HG03159 (cell line): ENCODE data around the gene SPRTN.
"Not testable (repeated sequence)": the region's sequence is repeated elsewhere in the genome, so short reads cannot be mapped to it uniquely, and the experiment has no call there.

Experiments used
- ATAC-seq: cut with Tn5 transposase; IDR thresholded peaks from one replicate; pipeline ENCODE4 v1.9.1; 2021; ENCODE audit warnings: mild to moderate bottlenecking, moderate library complexity; ENCODE audit not compliant: unreplicated experiment

SPRTN gene

DNA sequence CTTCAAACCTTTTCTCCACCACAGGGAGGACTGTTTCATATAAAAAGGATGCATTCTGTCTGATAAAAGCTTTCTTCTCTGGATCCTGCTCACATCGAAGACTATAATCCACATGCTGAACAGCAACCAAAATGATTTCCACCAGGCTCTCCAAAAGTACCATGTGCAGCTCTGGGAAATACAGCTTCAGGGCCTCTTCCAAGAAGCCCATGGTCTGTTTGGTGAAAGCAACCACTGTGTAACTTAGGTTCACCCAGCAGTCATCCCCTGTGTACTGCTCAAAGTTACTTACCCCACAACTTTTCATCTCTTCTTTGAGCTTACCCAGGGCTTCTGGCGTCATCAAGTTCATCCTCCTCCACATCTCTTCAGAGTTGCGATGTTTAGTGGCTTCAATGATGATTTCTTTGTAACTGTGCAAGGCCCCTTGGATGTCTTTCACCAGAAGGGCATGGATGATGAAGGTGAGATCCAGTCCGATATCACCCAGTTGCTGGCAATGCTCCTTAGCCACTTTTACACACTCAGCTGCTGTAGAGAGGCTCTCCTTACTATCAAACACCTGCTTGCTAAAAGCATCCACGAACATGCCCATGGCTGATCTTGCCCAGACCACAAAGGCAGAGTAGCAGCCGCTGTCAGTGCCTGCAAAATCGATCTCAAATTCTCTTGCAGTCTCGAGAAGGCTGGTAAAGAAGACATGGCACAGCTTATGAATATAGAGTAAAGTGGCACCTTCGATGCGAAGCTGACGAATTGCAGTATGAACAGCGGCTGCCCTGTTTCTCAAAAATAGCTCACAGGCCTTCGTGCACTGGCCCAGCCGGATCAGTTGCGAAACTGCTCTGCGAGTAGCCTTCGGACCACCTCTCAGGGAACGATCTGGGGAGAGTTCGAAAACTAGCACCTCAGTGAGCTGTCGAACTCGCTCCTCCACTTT is 2.2 kb upstream of the SPRTN start:
- ATAC-seq, result no peak

DNA sequence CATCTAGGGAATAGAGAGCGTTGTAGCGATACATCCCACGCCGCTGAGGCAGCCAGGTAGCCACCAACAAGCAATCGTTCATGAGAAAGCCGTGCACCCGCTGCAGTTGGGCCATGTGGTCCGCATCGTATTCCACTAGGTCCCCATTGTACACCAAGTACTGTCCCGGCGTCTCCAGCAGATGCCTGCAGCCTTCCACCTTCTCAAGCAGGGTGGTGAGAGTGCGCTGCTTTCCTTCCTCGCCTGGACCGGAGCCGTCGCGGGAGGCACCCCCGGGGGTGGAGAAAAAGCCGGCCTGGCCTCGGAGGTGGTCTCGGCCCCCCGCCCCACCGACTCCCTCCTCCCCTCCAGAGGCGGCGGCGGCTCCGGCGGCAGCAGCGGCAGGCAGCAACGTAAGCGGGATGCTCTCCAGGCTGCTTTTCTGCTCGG is 1.0 kb upstream of the SPRTN start:
- ATAC-seq, result peak; percentile 16

DNA sequence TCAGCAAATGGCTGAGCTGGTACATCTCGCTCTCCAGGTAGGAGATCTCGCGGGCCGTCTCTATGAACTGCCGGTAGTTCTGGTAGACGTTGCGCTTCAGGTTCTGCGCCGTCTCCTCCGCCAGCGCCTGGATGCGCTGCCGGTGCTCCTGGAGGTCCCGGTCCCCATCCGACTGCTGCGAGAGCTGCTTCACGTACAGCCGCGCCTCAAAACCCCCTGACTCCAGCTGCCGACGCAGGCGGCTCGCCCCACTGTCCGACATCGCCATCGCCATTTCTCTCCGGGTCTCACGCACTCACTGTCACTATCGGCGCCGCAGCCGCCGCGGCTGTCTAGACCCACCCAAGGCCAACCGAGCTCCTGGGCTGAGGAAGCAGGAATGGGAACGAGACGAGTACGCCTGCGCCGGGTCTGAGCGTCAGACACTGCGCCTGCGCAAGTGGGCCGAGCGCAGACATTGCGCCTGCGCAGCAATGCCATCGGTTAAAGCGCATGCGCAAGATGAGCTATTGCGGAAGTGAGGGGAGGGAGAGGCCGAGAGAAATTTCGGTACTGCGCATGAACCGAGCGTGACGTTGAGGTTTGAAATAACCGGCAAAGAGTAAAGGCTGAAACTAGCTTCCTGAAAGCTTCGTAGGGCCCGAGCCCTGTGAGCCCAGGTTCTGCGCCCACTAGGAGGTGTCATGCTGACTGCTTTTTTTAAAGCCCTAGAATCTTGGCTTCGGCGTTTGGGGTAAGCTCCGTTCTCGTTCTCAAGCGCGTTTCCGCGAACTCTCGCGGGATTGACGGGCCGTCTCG is 422 bp upstream of the SPRTN start, which contains the start of gene EXOC8:
EXOC8 (minus strand) TSS at position 381 of the 798 bp plus-strand sequence; CDS start at position 274, 107 bp downstream.
- peak; percentile 69 for ATAC-seq

DNA sequence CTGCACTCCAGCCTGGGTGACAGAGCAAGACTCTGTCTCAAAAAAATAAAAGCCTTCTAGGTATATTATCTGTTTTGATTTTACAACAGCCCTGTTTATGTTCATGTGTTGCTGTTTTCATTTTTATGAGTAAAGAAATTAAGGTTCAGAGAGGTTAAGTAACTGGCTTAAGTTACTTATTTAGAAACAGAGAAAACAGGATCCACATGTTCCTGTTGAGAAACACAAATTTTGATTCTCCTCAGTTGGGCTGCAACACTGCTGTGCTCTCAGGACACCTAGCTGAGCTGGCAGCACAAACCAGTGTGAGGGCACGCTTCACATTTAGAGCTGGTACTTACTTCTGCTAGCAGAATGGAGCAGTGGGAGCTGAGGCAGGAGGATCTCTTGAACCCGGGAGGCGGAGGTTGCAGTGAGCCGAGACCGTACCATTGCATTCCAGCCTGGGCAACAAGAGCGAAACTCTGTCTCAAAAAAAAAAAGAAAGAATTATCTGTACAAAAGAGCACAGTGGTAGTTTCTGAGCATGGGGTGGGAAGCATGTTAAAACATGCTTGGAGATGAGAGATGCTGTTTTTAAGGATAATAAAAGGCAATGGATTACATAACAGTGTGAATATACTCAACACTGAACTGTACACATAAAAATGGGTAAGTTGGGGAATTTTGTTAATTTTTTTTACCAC is 2.4 kb downstream of the SPRTN start:
- ATAC-seq, result no peak

DNA sequence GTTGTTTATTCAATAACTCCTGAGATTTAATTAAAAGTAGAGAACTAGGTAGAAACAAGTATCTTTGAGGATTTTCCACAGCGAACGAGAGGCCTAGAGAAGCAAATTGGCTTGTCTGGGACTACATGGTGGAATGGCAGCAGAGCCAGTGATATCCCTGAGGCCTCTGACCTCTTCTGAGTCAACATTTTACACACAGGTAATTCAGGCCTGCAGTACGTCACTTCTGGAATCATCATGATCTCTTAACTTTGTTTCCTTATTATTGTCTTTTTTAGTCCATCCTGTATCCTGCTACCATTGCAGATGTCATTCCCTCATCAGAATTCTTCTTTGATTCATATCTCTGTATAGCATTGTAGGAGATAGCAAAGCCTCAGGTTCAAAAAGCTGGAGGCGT is 9.9 kb downstream of the SPRTN start:
- no peak for ATAC-seq

DNA sequence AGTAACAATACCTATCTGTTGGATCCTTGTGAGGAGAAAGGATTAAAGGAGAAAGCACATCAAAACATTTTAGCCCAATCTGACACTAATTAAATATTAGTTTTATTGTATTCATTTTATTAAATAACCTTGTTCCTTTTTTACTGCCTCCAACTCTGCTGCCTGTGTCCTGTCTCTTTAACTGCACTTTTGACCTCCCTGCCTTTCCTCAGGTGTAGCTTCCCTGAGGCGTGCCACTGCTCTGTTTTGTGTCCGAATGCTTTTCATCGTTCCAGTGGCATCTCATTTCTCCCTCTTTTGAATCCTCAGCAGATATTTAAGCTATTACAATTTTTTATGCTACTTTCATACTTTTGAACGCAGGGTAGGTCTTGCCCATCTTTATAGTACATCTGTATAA is 10.3 kb downstream of the SPRTN start:
- no peak for ATAC-seq

DNA sequence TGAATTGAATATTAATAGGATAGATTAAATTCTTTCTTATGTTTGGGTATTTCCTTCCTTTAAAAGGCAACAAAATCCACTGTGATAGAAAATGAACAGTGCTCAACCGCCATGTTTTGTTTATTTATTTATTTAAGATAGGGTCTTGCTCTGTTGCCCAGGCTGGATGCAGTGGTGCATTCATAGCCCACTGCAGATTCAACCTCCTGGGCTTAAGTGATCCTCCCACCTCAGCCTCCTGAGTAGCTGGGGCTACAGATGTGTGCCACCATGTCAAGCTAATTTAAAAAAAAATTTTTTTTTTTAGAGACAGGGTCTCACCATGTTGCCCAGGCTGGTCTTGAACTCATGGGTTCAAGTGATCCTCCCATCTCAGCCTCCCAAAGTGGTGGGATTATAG is 10.8 kb downstream of the SPRTN start:
- ATAC-seq, result not testable (repeated sequence)

DNA sequence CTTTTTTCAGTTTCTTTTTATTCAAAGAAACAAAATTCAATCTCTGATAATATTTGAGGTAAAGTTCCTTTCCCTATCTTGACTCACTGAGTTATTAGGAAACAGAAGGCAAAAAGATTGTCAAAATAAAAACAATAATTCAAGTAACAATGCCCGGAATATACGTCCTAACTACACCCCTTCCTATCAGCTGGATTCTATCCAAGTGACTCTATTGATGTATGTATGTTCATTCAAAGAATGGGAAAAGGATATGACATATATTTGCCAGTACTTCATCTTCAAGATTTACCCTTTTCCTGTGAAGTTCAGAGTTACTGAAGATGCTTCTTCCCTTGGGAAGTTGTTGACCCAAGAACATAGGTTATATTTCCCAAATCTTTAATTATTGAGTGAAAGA is 13.7 kb downstream of the SPRTN start:
- ATAC-seq, result no peak

DNA sequence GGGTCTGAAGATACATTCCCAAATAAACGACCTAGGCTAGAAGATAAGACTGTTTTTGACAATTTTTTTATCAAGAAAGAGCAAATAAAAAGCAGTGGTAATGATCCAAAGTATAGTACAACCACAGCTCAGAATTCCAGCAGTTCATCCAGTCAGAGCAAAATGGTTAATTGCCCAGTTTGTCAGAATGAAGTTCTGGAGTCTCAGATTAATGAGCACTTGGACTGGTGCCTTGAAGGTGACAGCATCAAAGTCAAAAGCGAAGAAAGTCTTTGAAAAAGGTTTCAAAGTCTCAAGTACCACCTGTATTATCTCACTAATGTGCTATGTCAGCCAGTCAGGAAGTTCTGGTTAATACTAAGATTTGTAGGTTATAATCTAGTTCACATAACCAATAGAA is 15.0 kb downstream of the SPRTN start:
- ATAC-seq, result no peak

DNA sequence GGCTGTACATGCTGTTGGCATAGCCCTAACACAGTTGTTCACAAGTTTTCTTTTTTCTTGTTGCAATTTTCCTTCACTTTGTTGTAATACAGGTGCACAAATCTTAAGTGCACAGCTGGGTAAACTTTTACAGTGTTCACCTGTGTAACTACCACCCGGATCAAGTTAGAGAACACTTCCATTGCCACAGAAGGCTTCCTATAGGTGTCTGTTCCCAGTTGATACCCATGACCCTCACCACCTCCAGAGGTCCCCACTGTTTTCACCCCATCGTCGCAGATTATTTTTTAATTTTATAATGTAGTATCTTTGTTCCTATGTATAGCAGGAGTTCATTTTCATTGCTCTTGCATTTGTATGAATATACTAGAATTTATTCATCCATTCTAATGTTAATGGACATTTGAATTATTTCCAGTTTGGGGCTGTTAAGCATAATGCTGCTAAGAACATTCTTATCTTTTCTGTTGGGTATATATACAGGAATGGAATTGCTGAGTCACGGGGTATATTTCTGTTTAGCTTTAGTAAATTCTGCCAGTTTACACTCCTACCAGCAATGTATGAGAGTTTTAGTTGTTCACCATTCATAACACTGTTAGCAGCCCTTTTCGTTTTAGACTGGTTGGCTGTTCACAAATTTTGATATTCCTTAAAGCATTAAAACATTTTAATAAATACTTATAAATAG is 16.4 kb downstream of the SPRTN start:
- ATAC-seq, result no peak

DNA sequence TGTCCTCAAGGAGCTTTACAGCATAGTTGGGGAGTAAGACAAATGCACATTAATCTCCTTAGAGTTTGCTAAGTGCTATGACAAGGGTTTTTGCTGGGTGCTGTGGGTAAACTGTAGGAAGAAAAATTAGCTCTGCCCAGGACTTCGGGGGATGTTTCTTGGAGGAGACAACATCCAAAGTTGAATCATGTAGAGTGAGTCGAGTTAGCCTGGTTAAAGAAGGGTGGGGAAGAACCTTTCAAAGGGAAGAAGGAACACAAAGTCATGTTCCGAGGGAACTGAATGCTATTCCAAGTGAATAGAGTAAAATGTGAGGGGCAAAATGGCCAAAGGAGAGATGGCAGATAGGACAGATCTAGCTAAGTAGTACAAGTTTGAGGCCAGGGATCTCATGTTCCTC is 17.1 kb downstream of the SPRTN start:
- no peak for ATAC-seq

DNA sequence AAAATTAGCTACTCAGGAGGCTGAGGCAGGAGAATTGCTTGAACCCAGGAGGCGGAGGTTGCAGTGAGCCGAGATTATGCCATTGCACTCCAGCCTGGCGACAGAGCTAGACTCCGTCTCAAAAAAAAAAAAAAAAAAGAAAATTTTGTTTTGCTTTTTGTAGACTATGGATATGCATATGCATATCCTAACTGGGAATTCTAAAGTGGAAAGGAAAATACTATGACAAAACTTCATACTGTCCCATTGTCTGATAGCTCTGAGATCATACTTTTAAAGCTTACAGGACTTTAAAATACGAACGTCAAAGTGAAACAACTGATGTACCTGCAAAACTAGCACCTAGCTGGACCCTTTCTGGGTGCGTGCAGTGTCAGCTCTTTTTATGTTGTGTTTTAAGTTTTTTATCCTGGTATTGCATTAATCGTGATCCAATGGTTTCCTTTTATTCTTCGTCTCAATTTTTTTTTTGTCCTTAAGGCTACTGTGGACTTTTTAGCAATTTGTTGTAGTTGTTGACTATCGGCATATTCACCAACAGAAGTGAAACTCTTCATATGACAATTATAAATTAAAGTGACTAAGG is 19.2 kb downstream of the SPRTN start:
- ATAC-seq, result no peak

DNA sequence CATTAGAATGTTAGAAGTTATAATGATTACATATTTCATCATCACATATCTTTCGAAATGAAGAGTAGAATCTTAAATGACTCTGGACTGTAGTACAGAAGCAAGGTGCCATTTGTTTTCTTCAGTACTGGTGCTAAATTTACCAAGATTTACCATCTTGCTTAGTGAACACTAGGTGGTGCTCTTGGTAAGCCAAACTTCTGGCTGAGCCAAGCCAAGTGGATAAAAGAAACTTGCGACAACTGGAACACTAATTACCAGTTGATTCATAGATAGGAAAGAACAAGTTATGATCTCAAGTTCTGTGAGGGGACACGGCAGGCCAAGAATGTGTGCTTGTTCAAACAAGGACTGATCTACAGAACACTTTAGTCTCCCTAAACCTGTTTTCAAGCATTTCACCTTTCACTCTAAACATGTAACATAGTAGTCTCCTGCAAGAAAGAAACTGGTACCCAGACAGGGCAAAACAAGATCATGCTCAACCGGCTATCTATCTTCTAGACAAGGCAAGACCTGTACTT is 19.8 kb downstream of the SPRTN start:
- peak; percentile 86 for ATAC-seq

DNA sequence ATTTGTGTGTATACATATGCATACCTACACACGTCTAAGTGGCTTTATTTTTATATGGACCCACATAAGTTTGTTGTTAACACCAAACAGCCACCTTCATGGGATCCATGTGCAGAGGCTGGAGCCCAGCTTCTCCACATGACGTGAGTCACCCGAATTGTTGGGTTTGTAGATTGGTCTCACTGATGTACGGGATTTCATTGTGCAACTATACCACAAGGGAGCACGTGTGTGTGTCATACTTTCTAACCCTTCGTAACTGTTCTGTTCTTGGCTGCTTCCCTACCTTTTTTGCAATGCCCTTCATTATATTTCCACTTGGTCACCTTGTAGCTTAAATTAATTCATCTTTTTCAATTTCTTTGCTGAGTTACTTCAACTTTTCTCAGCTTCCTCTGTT is 21.0 kb downstream of the SPRTN start:
- ATAC-seq, result no peak

DNA sequence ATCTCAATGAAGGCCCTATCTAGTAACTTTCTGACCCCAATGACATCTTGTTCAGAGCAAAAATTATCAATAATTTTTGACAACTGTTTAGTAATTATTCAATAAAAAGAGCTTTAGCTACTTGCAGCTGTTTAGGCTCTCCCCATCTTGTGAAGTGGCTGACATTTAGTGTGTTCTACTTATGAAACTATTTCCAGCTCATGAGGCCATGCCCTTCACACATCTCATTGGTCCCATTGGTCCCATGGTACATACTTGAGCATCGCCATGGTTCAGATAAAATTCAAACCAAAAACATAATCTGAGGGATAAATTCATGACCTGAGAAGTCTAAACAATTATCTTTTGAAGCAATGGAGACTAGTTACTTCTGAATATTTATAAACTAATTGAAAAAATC is 24.2 kb downstream of the SPRTN start:
- ATAC-seq, result no peak

DNA sequence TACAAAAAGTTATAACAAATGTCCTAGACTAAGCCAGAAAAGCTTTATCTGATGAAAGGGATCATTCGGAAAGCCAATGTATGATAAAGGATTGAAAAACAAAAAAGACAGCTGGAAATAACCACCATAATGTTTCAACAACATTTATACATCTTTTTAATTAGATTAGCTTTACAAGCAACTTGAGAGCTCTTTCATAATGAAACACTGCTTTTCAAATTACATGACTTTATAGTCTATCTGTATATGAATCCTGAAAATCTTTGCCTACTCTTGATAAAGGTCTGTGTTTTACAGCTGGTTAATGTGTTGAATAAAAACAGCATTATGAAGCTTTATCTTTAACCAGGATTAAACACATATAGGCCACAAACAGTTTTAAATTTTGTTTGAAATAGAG is 25.5 kb downstream of the SPRTN start:
- no peak for ATAC-seq

DNA sequence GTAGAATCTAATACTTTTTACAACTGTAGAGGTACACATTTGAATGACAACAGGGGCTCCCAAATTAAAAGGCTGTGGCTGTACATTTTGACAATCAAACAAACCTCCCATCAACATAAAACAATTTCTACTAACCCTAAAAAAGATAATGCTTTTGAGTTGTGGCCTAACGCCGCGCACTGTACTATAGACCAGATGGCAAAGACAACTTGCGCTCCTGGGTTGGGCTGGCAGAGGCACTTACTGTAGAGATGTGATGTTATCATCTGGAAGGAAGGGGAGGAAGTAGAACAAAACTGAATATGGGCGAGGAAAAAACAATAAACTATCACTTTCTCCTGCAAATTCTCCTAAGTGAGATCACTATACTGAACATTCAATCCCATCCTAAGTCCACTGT is 26.1 kb downstream of the SPRTN start:
- no peak for ATAC-seq

DNA sequence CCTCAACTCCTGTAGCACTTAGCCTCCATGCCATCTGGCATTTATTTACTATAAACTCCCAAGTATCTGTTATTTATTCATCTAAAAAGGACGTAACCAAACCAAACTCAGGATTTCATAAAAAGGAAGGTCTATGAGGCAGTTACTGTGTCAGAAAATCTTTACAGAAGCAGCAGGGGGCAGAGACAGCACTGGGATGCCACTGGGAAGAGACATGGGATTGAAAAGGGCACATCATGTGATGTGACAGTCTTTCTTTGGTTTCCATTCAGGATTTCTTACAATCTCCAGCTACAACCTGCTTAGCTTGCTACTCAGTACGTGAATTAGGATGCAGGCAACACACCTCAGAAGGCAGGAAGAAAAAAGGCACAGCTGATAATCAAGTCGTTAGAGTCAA is 31.2 kb downstream of the SPRTN start:
- ATAC-seq, result no peak

DNA sequence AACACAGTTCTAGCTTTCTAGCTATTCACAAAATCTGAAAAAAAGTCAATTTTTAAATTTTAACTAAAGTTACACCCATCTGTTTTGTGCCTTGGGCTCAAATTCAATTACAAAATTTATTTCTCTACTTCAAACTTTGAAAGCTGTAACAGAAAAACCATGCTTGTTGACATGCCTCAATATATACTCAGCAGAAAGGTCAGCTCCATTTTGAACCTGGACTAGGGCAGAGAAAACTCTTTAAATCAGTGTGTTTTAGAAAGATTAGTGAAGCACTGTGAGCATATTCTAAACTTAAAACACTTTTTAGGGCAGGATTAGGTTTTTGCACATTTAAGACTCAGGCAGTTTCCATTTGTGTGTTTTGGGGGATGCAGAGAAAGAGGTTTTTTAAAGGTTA is 34.4 kb downstream of the SPRTN start:
- ATAC-seq, result no peak

DNA sequence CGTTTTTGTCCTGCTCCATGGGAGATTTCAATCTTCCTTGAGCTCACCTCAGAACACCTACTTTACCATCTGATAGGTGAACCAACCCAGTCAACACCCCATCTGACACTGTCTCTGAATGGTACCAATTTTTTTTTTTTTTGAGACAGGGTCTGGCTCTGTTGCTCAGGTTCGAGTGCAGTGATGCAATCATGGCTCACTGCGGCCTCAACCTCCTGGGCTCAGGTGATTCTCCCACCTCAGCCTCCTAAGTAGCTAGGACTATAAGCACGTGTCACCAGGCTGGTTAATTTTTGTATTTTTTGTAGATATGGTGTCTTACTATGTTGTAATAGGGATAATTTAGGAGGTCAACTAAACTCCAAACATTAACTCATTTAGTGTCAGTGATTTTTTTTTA is 36.3 kb downstream of the SPRTN start:
- ATAC-seq, result no peak
